PC-3 (cell line): Measurements from ENCODE around the gene AFDN. TPM values are rescaled to one million over a fixed set of nuclear protein-coding genes. Genes with fewer than 3 reads are reported as not detected.

Experiments
- ATAC-seq: fragments of 200-7000 bp; cut with Tn5 transposase; 2 replicates; pipeline ENCODE4 v1.9.1; 2020; ENCODE audit warnings: mild to moderate bottlenecking, moderate library complexity
- BruUV-seq: library from RNA; stranded (reverse); fragments of 400-500 nt; replicated peaks from 2 replicates; lab custom pipeline; 2021; lab: Mats Ljungman, UMichigan
- CTCF ChIA-PET: fragments of 300-600 bp; sonication (Branson Sonifier 250); formaldehyde crosslinking; loops from one replicate; lab custom pipeline; 2022; ENCODE audit warnings: antibody characterized with exemption; lab: Charles Lee
- POLR2A ChIA-PET: fragments of 300-600 bp; sonication (Branson Sonifier 250); formaldehyde crosslinking; loops from one replicate; lab custom pipeline; 2022; ENCODE audit warnings: antibody characterized with exemption; ENCODE audit not compliant: unreplicated experiment; lab: Charles Lee
- DNase-seq: peaks from one replicate; pipeline ENCODE4 v3.0.0-alpha.2; 2015
- H2AFZ ChIP-seq: fragments of 300-600 bp; sonication (generic); 2 replicates; pipeline ENCODE4 v1.6.0; 2016; ENCODE audit warnings: antibody characterized with exemption, low read length
- H3F3A ChIP-seq: fragments of 300-600 bp; sonication (generic); one replicate; pipeline ENCODE4 v1.6.0; 2017; ENCODE audit warnings: antibody characterized with exemption, low read length, control low read depth, mild to moderate bottlenecking; ENCODE audit not compliant: unreplicated experiment
- H3K27ac ChIP-seq: fragments of 300-600 bp; sonication (generic); 2 replicates; pipeline ENCODE4 v1.5.1; 2016; ENCODE audit warnings: mild to moderate bottlenecking, low read length
- H3K27me3 ChIP-seq: fragments of 300-600 bp; sonication (generic); 2 replicates; pipeline ENCODE4 v1.6.1; 2016; ENCODE audit warnings: low read length, mixed read lengths
- H3K36me3 ChIP-seq: fragments of 300-600 bp; sonication (generic); 2 replicates; pipeline ENCODE4 v1.6.1; 2016; ENCODE audit warnings: low read depth, mixed run types, low read length, mixed read lengths
- H3K4me1 ChIP-seq: fragments of 300-600 bp; sonication (generic); 2 replicates; pipeline ENCODE4 v1.5.1; 2016; ENCODE audit warnings: low read length; ENCODE audit not compliant: insufficient read depth
- H3K4me2 ChIP-seq: fragments of 300-600 bp; sonication (generic); 2 replicates; pipeline ENCODE4 v1.6.0; 2016; ENCODE audit warnings: low read length
- H3K4me3 ChIP-seq: fragments of 300-600 bp; sonication (generic); 2 replicates; pipeline ENCODE4 v1.5.1; 2016; ENCODE audit warnings: mild to moderate bottlenecking, low read length, mixed read lengths
- H3K79me2 ChIP-seq: fragments of 300-600 bp; sonication (generic); 2 replicates; pipeline ENCODE4 v1.6.1; 2017; ENCODE audit warnings: low read length, mixed read lengths
- H3K9ac ChIP-seq: fragments of 300-600 bp; sonication (generic); 2 replicates; pipeline ENCODE4 v1.6.0; 2016; ENCODE audit warnings: mild to moderate bottlenecking, low read length
- H3K9me2 ChIP-seq: fragments of 300-600 bp; sonication (generic); replicated peaks from 2 replicates; pipeline ENCODE4 v1.6.1; 2016; ENCODE audit warnings: mixed run types, low read length, mixed read lengths
- H3K9me3 ChIP-seq: fragments of 300-600 bp; sonication (generic); 2 replicates; pipeline ENCODE4 v1.6.1; 2016; ENCODE audit warnings: low read length, mixed read lengths
- H4K20me1 ChIP-seq: fragments of 300-600 bp; sonication (generic); 2 replicates; pipeline ENCODE4 v1.6.1; 2016; ENCODE audit warnings: low read length, mixed read lengths
- EZH2 ChIP-seq: fragments of 300-600 bp; sonication (generic); IDR thresholded peaks from one replicate; pipeline ENCODE4 v1.6.1; 2017; ENCODE audit warnings: antibody characterized with exemption, mild to moderate bottlenecking, low read length; ENCODE audit not compliant: unreplicated experiment
- EZH2phosphoT487 ChIP-seq: fragments of 300-600 bp; sonication (generic); IDR thresholded peaks from 2 replicates; pipeline ENCODE4 v1.6.1; 2018; ENCODE audit warnings: mild to moderate bottlenecking, antibody characterized with exemption, low read length, borderline replicate concordance
- intact Hi-C: fragments of 100-400 bp; cut with micrococcal nuclease; formaldehyde crosslinking; loops from 2 replicates; pipeline ENCODE4 v1.9.0; 2023
- total RNA-seq: library from RNA; depleted of rRNA; stranded (reverse); fragments of >200 nt; gene quantifications from 2 replicates; pipeline ENCODE4 v1.2.3, GENCODE V29; 2014
- TF ChIP-seq, protein P1 (sequence below): fragments of 300-600 bp; sonication (generic); conservative IDR thresholded peaks from 2 replicates; pipeline ENCODE4 v1.5.1; 2017; ENCODE audit warnings: antibody characterized with exemption, low read depth, mild to moderate bottlenecking, low read length

AFDN gene
- total RNA-seq, 1 experiment from 2014 or later = 37.1 TPM

- no peak for ATAC-seq
- ChIA-PET CTCF (no interaction called here), POLR2A (no interaction called here)
- H3K79me2 ChIP-seq = no peaks in the 10 kb centered on the region
- TF ChIP-seq EZH2 (no peak), EZH2phosphoT487 (no peak)
- TF ChIP-seq, protein P1, sequence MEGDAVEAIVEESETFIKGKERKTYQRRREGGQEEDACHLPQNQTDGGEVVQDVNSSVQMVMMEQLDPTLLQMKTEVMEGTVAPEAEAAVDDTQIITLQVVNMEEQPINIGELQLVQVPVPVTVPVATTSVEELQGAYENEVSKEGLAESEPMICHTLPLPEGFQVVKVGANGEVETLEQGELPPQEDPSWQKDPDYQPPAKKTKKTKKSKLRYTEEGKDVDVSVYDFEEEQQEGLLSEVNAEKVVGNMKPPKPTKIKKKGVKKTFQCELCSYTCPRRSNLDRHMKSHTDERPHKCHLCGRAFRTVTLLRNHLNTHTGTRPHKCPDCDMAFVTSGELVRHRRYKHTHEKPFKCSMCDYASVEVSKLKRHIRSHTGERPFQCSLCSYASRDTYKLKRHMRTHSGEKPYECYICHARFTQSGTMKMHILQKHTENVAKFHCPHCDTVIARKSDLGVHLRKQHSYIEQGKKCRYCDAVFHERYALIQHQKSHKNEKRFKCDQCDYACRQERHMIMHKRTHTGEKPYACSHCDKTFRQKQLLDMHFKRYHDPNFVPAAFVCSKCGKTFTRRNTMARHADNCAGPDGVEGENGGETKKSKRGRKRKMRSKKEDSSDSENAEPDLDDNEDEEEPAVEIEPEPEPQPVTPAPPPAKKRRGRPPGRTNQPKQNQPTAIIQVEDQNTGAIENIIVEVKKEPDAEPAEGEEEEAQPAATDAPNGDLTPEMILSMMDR = no peak
- H3K4me1 ChIP-seq = peaks cover 8% of the 10 kb centered on the region
- no peaks in the 10 kb centered on the region for H3K9me2 ChIP-seq
- no peak overlapping the region for H3K4me3 ChIP-seq
- H2AFZ ChIP-seq = no peak overlapping the region
- no peaks in the 10 kb centered on the region for H3F3A ChIP-seq
- no peaks in the 10 kb centered on the region for H3K36me3 ChIP-seq
- intact Hi-C loops = no loop called here
- no peak overlapping the region for H3K9ac ChIP-seq
- H4K20me1 ChIP-seq = no peaks in the 10 kb centered on the region
- no peak for DNase-seq
- H3K4me2 ChIP-seq = no peak overlapping the region
- no peak overlapping the region for H3K27ac ChIP-seq
- BruUV-seq = no TSS peak
- H3K27me3 ChIP-seq = 0 out of 2 replicates have a peak, but pooled peaks cover 4% of the 10 kb centered on the region
- H3K9me3 ChIP-seq = no peaks in the 10 kb centered on the region
These were observed 176.1 kb downstream of the AFDN start for GRCh38 chr6:168002804-168003203.

DNA sequence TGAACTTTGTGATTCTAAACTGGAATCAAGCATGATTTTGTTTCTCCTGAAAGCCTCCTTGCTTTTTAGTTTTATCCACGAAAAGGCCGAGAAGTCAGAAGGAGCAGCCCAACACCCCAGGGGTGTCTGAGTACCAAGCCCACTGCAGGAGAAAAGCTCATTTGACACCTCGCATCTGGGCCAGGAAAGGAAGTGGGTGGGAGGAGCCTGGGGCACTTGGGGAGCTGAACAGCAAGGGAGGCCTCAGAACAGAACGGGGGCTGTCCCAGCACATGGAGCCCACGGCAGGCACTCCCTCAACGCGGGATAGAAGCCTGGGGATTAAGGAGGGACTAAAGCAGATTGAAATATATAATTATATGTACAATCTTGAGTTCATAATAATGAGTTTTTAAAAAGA, 177.3 kb downstream of the AFDN start:
- no peak for TF ChIP-seq EZH2phosphoT487
- H3F3A ChIP-seq = no peaks in the 10 kb centered on the region
- DNase-seq = no peak
- no peaks in the 10 kb centered on the region for H3K27me3 ChIP-seq
- no peaks in the 10 kb centered on the region for H3K9me2 ChIP-seq
- H2AFZ ChIP-seq = no peak overlapping the region
- H4K20me1 ChIP-seq = no peaks in the 10 kb centered on the region
- CTCF ChIA-PET = no interaction called here
- no peaks in the 10 kb centered on the region for H3K36me3 ChIP-seq
- no peak for ATAC-seq
- no peak overlapping the region for H3K4me3 ChIP-seq
- H3K79me2 ChIP-seq = no peaks in the 10 kb centered on the region
- no TSS peak for BruUV-seq
- POLR2A ChIA-PET = no interaction called here
- H3K27ac ChIP-seq = no peak overlapping the region
- no peaks in the 10 kb centered on the region for H3K9me3 ChIP-seq
- H3K4me2 ChIP-seq = no peak overlapping the region
- H3K4me1 ChIP-seq = peaks cover 13% of the 10 kb centered on the region
- intact Hi-C loops = no loop called here
- H3K9ac ChIP-seq = no peak overlapping the region

- no peaks in the 10 kb centered on the region for H3K9me3 ChIP-seq
- H4K20me1 ChIP-seq = no peaks in the 10 kb centered on the region
- DNase-seq (no peak), ATAC-seq (no peak)
- H3K9ac ChIP-seq = no peak overlapping the region
- H3K4me3 ChIP-seq = no peak overlapping the region
- no peak for TF ChIP-seq EZH2
- TF ChIP-seq EZH2phosphoT487 = no peak
- TF ChIP-seq, protein P1 = no peak
- intact Hi-C loops = no loop called here
- H3K4me1 ChIP-seq = peaks cover 13% of the 10 kb centered on the region
- H3K27ac ChIP-seq = no peak overlapping the region
- H2AFZ ChIP-seq = no peak overlapping the region
- no peaks in the 10 kb centered on the region for H3K79me2 ChIP-seq
- H3F3A ChIP-seq = no peaks in the 10 kb centered on the region
- POLR2A ChIA-PET = no interaction called here
- CTCF ChIA-PET = no interaction called here
- H3K36me3 ChIP-seq = no peaks in the 10 kb centered on the region
- H3K27me3 ChIP-seq = no peaks in the 10 kb centered on the region
- no TSS peak for BruUV-seq
- no peak overlapping the region for H3K4me2 ChIP-seq
- no peaks in the 10 kb centered on the region for H3K9me2 ChIP-seq
These were observed 178.2 kb downstream of the AFDN start for GRCh38 chr6:168004945-168005344.
